Stimulated activated CD4-positive, alpha-beta T cell treated with anti-CD3 and anti-CD28 coated beads, TNF-alpha, amount 100 ng/mL, for 48 hours (primary cell): ENCODE results near the gene RUNX1.
A peak's percentile ranks its signal among the peaks of the same experiment; 100 is the strongest.

ENCODE experiments used
- DNase-seq, 3 donors: peaks; one replicate each; pipeline ENCODE4 v3.0.0-alpha.2; 2020; ENCODE audit warnings: low read depth in 3 of 3

The RUNX1 gene

DNA sequence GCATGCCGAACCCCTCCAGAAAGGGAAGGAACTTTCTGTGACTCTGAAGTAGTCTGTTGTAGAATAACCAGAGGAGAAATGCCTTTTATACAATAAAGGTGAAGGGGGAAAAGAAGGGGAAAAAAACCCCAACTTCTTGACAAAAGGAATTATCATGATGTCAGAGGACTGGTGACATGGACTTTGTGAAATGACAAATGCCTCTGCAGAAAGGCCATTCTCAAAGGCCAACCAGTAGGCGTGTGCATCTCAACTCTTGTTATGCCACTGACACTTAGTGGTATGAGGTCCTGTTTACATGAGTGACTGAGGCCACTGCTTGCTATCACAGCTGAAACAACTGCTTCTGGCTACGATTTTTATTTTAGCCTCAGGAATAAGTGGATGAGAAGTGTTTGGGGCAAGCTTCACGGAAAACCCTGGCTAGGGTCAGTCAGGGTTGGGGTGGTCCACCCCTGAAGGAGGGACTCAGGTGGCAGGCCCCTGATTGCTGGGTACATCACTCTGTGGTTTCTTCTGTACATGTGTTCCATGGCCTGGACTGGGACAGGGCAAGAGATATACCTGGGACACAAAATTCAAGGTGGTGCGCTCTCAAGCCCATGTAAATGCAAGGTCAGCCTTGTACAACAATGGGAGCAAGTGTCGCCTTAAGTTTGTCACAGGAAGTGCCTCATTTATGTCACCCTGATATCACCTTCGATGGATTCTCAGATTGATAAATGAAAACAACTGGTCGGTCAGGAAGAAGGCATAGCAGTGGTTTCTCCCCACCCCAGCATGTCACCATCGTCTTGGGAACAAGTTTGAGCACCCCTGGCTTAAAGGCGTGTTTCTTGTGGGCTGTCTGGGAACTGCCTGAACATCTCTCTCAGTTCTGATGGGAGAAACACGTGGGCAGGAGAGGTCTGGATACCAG lies 12.4 kb downstream of the RUNX1 start:
- DNase-seq = no peak

DNA sequence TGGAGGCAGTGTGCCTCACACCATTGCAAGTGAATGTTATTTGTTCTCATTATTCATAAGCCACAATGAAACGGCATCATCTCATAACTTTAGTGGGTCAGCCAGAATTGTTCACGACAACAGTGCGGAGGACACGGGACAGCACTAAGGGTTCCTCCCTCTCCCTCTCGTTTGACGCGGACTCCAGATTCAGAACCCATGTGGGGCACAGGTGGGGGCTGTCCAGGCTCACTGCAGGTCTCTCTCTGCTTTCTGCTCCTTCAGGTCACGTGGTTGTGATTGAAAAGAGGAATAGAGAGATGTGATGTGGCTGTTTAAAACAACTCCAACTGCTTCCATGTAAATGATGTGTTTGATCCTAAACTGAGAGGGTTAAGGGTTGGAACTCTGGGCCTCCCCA lies 13.5 kb downstream of the RUNX1 start:
- no peak for DNase-seq

DNA sequence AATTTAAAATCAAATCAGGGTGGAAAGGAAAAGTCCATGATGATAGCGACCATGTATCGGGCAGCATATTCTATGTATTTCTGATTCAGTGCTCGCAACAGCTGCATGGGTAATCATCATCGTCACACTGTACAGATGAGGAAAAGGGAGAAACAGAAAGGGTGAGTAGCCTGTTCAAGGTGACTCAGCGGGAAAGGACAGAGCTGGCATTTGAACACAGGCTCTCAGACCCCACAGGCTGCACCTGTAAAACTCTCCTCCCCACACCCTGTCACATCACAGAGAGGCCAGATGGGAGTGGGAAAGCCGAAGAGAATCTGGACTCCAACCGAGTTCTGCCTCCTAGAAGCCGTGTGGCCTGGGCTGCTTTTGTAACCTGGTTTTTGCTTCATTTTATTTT lies 14.0 kb downstream of the RUNX1 start:
- DNase-seq = no peak

DNA sequence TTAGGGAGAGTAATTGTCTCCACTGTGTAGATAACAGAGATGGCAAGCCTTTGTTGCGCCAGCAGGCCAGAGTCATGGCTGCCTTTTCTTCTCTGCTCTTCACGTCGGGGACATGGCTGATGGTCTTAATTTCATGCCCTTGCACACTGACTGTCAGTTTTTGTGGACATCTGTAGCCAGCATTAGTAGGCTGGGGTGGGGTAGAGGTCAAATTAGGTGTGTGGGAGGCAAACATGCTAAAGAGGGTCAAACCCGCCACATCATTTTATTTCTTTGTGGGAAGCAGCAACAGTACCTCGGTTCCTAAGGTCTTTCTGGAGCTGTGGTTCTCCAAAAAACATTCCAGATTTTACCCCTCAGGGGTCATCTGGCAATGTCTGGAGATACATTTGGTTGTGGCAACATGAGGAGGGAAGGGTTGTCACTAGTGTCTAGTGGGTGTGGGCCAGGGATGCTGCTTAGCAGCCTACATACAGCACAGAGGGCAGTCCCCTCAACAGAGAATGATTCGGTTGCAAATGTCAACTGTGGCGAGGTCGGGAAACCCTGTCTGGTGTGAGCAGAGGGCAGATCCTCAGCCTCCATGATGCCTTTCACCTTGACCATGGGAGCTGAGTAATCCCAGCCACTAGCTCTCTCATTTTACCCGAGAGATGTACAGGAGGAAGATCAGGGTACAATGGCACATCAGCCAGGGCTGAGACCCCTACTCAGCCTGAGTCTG lies 14.7 kb downstream of the RUNX1 start:
- DNase-seq = no peak

DNA sequence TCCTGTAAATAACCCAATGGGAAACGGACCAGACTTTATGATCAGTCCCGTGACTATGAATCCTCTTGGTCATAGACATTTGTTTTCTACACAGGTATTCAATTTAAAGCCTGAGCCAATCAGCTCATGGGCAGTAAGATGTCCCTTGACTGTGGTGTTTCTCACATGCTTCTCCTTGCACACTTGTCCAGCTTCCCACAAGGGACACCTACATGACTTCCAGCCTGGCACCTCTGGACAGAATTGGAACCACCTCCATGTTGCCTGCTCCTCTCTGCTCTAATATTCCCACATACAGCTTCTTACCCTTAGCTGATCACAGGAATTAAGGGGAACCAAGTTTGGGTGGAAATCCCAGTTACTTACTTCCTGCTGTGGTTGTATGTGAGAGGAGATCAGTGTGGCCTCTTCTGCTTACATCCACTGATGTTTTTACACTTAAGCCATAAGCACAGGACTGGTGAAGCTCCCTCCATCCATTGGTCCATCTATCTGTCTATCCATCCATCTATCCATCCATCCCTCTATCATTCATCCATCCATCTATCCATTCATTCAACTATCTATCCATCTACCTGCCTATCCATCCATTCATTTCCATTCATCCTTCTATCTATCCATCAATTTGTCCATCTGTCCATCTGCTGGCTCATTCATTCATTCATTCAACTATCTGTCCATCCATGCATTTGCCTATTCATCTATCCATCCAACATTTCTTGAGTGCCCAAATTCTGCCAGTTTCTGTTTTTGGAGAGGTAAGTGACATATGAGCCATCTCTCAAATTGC lies 16.4 kb downstream of the RUNX1 start:
- no peak for DNase-seq

DNA sequence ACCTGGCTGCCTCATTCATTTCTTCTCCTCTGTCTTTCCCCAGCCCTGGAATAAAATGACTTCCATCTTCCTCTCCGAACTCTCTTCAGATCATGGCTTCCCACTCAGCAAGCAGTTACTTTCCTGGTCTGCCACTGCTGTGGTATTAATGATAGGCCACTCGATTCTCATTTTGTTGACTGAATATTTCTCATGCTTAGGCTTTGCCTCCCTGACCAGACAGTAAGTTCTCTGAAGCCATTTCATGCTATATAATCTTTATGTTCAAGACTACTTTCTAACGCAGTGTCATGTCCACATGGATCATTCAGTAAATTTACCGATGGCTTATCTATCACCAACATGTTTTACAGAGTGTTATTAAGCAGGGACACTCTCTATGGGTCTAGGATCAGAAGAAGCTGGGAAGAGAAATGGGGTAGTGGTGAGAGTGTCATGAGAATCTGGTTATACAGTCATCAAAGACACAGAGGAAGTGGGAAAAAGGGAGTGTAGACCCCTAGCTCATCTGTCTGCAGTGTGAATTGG lies 20.6 kb downstream of the RUNX1 start:
- no peak for DNase-seq

DNA sequence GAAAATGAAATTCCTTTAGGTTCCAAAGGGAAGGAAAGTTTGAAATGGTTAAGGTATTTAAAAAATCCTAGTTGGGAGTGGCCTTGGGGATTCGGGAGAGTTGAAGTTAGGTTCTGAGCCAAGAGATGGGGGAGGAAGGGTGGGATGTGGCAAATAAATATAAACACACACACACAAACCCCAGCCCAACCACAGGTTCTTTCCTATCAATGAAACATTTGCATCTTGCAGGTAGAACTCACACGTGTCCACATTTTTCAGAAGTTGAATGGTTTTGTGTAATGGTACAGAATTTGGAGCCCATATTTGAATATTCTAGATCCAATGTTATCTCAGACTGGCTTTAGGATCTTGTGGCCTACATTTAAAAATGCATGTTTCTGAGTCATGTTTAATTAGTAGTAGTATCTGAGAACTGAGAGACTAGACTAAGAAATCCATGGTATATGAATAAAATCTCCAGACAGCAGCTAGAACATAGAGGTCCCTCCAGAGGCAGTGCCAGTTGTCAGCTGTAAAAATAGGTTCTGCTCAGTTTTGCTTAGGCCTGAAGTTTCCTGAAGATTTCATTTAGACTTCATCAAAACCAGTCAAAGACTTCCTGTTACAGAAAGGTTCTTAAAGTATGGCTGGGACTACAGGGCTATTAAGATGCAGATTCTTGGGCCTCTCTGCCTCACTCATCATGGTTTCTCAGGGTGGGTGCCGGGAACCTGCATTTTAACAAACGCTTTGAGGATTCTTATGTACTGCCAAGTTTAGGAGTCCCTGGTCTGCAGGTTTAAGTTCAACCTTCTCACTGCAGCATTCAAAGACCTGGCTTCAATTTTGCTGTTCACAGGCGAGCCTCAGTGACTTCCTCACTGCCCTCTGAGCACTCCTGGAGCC lies 21.3 kb downstream of the RUNX1 start:
- DNase-seq = no peak

DNA sequence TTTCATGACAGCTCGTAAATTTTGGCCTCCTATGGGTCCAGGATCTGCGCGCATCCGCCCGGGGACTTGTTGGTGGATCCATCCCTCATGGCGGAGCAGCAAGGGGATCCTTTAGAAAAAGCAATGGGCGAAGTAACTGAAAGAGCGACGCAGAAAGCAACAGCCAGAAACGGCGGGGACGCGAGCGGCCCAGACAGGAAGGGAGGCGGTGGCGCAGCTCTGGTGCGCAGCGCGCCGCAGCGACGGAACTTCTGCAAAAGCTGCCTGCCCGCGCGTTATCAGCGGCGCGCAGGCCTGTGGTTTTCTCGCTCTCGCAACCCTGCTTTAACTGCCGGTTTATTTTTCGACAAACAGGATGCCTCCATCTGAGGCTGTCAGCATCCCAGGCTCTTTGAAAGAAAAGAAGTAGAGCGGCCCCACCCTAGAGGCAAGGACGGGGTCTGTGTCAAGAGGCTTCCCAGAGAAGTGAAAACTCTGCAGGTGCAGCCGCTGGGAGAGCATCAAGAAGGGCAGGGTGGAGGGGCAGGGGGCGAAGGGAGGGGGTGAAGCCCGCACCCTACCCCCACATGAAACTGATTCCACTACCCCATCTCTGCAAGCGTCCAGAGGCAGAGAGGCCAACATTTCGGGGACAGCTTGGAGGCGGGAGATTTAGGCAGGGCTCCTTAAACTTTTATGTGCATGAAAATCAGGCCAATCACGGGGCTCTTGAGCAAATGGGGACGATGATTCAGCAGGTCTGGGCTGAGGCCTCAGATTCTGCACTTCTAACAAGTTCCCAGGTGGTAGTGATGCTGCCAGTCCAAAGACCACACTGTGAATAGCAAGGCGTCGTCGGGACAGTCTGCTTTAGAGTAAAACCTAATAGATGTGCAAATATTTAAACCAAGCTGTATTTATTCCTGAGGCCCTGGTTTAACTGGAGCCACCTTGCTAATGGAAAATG lies 22.2 kb downstream of the RUNX1 start:
- peak; percentile 54 to 72 (median 72) for DNase-seq

DNA sequence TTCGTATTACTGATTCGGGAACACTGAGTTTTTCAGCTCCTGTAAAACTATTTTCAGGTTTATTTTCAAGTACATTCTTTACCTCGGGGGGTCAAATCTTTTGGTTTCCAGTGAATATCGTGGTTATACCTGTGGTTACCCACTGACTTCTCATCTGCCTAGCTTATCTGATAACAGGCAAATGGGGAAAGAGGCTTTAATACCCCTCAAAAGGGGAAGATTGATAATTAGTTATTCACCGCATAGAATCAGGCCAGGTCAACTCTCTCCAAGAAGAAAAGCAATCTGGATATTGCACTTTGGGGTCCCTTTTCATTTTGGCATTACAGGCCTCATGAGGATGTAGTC lies 23.0 kb downstream of the RUNX1 start:
- no peak for DNase-seq

DNA sequence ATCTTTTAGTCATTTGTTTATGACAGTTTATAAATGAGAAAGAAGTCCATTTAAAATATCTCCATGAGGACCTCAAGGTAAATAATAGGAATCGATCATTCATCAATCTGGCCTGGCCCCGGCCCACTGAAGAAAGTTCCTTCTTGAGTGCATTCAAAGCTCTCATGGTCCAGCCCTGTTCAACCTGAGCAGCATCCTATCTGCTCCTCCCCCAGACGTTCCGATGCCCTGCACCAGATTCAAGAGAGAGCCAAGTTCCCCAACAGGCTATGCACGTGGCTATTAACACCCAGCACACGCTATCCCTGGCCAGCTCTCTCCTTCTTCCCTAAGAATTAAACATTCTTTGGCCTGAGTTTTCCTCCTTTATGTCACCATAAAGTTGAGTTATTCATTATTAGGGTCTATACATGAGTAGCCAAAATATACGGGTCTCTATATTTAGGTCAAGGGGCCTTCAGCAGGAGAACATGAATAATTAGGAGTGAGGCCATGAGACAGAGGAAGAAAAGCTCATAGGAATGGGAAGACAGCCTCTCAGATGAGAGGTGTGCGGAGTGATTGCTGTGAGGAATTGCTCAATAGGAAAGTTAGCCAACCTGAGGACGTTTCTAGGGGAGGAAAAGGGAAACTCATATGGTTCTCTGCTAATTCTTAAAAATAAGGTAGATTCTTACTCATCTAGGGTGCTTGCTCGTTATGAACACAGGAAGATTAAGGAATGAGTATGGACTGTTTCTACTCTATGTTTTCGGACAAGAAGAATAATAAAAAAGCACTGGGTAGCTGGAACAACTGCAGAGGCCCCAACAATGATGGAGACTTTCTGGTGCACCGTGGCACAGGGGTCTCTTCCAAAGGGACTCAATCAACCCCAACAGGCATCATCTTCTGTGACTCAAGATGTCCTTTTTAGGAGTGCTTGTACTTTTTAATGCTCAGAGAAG lies 23.6 kb downstream of the RUNX1 start:
- no peak for DNase-seq

DNA sequence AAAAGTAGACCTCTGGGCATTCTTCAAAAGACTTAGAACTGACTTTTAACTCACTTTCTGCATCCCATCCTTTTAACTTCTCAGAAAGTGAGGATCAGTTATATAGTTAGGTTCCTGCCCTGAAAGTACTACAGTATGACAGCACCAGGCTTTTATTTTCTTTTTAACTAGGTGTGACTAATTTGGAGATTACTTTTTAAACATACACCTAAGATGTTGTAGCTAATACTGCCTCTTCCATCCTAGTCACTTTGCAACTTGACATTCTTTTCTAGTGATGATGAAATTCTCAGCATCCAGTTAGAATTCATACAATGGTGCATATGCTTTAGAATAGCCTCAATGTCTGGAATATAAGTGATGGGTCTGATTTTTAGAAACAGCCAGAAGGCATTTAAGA lies 24.6 kb downstream of the RUNX1 start:
- DNase-seq = no peak

DNA sequence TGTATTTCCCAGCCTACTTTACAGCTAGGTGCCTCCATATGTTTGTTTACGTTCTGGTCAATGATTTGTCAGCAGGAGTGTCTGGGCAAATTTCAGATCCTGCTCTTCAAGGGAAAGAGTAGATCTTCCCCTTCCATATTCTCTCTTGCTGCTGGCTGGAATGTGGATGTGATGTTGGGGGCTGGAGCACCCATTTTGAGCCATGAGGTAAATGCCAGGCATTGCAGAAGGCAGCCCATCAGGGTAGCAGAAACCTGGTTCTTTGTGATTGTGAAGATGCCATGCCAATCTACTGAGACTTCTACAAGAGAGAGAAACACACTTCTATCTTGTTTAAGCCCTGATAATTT lies 25.1 kb downstream of the RUNX1 start:
- no peak for DNase-seq

DNA sequence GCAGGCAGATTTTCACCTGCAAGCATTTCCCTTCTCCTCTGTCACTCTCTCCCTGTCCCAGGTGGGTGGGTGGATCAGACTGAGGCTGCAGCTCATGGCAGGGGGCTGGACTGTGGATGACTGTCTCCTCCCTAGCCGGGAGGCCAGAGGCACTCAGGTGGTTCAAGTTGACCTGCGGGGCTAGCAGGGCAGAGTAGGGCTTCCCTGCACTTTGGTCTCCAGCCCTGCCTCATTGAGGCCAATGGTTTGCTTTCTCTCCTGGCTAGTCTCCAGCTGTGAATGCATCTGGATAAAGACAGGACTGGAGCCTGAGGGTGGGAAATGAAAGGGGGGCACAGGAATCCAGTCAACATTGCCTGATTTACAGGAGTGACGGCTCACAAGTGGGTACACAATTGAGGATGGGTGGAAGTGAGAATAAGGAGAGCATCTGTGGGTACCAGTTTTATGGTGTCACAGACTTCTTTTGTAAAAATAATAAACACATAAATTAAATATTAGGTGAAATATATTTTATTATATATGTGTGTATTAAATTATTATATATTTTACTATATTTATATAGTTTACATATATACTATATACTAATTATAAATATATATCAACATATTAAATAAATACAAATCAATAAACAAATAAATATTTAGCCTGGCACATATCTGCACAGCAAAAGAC lies 25.6 kb downstream of the RUNX1 start:
- DNase-seq = no peak

DNA sequence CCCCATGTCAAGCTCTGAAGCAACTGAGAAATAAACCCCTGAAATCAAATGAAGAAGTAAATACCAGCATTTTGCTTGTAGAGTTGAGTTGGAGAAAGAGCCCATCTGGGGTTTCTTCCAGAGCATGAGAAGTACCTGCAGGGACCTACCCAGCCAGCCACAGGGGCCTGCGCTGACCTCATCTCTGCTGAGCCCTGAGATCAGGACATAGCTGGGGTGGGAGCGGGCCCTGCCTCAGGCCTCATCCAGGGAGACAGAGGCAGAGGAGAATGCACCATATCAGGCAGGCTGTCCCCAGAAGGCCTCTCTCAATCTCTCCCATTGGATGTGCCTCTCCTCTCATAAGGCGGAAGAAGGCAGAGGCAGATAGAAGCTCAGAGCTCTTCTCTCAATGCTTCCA lies 27.6 kb downstream of the RUNX1 start:
- no peak for DNase-seq

DNA sequence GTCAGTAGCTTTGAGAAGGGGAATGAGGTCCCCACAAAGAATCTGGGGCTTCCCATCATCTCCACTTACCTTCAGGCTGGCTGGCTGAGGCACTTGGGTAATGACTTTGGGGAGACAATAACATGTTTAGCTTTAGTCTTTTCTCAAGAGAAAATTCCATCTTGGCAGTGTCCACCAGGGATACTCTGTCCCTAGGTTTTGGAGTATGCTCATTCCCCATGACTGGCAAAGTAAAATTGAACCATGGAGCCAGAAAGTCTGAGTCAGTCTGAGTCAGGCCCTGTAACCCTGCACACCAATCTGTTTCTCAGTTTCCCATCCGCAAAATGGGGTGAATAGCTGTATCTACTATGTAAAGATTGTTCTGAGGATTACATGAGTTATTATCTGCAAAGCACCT lies 28.2 kb downstream of the RUNX1 start:
- no peak for DNase-seq

DNA sequence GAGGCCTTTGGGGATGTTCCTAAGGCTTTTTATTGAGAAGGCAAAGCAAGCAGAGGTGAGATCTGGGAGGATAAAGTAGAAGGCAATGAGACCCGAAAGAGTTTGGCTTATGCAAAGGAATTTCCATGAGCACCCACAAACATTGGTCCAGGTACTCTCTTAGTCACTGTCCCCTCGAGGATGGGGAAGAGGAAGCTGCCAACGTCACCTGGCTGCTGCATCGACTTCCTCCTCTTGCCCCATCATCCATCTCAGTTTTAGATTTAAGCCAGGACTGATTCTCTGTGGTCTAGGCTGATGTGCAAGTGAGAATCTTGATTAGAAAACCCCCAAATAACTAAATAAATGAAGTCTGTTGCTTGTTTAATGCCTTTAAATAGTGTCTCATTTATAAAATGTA lies 28.7 kb downstream of the RUNX1 start:
- no peak for DNase-seq

DNA sequence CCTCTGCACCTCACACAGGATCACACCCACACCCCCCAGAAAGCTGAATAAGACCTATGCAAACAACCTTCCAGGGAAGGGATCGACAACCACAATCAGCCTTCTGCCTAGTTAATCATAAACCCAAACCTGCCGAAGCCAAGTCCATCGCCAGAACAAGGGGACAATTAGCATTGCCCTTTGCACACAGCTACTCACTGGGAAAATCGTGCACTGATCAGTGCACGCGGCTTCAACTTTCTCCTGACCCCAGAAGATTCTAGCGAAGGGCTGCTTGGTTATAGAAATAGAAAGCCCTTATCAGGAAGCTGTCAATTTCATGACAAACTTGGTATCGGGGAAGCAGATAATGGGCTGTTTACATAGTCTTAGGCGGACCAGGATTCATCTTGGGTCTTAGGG lies 29.5 kb downstream of the RUNX1 start:
- no peak for DNase-seq

DNA sequence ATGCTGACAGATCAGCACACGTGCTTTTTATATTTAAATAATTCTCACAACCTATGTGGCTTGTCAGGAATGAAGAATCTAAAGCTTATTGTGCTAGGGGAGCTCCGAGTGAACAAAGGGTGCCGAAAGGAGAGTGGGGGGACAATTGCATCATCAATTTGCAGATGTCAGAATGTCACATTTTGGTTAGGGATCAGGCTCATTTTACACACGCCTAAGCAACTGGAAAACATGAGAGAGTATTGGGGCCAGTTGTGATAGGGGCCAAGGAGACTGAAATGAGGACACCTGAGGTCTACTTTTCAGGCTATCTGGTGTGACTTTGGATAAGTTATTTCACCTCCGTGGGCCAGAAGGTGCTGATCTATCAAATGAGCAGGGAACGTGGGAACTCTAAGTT lies 31.8 kb downstream of the RUNX1 start:
- no peak for DNase-seq
